H7 (cell line): Measurements from ENCODE around the gene RABGAP1L. TPM values are rescaled to one million over a fixed set of nuclear protein-coding genes. Genes with fewer than 3 reads are reported as not detected.
A peak's percentile ranks its signal among the peaks of the same experiment; 100 is the strongest.

Source experiments
- DNase-seq: peaks from one replicate; pipeline ENCODE4 v3.0.0; 2012
- H3K27me3 ChIP-seq: 2 replicates; pipeline ENCODE4 v1.6.0; 2011; ENCODE audit warnings: mild to moderate bottlenecking, low read length; ENCODE audit not compliant: control insufficient read depth, insufficient read depth
- H3K36me3 ChIP-seq: replicated peaks from 2 replicates; pipeline ENCODE4 v1.5.1; 2011; ENCODE audit warnings: low read length; ENCODE audit not compliant: control insufficient read depth, insufficient read depth
- H3K4me3 ChIP-seq: 2 replicates; pipeline ENCODE4 v1.5.1; 2011; ENCODE audit warnings: low read depth, mild to moderate bottlenecking, control low read depth, low read length, moderate library complexity; ENCODE audit not compliant: insufficient read depth
- total RNA-seq: library from RNA; depleted of rRNA; stranded (reverse); fragments of >200 nt; shearing (Covaris generic); gene quantifications from 2 replicates; pipeline ENCODE4 v1.2.3, GENCODE V29; 2014

RABGAP1L gene
- total RNA-seq, 1 experiment from 2014 or later, result 31.9 TPM

DNA sequence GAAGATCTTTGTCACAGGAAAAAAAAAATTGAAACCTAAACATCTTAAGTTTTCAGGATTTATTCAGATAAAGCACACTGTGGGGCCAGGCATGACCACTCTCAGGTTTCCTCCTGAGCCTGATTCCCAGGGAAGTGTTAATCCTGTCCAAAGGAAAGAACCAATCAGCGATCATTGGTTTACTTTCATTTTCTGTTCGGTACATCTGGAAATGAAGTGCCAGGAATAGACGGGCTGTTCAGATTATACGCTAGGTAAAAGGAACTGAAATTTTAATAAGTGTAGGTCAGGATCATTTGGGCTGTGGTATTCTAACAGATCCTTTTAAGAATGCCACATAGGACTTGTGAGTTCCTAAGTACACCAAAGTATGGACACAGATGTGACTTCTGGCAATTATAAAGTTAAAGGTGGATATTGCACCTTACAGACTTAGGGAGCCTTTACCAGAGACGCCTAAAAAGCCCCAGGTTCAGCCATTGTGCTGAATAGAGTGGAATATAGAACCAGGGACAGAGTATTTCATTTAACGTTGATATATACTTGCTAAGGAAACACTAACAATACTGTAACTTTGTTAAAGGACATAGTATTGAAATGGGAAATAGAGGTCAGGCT is 831.2 kb downstream of the RABGAP1L start:
- peaks cover 13% of the 10 kb centered on the region for H3K36me3 ChIP-seq
- no peaks in the 10 kb centered on the region for H3K27me3 ChIP-seq
- DNase-seq, result no peak
- no peak overlapping the region for H3K4me3 ChIP-seq

DNA sequence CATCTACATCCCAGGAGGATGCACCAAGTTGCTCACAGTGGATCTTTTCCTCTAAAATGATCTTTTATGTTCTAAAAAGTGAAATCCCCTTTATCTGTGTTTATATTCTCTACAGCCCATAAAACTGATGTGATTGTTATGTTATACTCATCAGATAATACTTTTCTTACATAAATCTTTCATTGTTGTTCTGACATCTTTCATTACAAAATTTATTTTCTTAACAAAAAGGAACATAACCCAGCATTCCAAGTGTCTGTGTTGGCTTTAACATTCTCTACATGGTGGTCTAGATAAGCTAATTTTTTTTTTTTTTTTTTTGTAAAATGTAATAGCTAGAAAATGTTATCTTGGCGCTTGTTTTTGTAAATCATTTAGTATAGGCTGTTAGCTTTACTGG is 832.2 kb downstream of the RABGAP1L start:
- Histone ChIP-seq H3K27me3 (no peaks in the 10 kb centered on the region), H3K4me3 (no peak overlapping the region), H3K36me3 (peaks cover 13% of the 10 kb centered on the region)
- no peak for DNase-seq

DNA sequence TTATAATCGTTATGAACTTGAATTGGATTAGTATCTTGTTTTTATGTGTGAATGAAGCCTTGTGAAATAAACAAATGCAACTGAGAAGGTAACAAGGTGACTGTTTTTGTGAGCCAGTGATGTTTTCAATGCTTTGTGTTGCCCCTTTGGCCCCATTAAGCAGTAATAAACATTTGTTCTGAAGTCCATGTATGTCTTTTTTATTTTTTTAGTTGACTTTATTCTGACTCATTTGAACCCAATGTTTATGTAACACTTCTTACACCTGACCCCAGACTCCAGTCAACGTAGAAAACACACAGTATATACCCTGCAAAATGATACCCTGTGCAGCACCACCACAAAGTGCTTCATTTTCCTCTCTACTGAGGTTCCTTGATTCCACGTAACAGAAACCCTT is 835.8 kb downstream of the RABGAP1L start:
- H3K36me3 ChIP-seq, result peaks cover 2% of the 10 kb centered on the region
- no peak for DNase-seq
- H3K4me3 ChIP-seq, result no peak overlapping the region
- H3K27me3 ChIP-seq, result no peaks in the 10 kb centered on the region

DNA sequence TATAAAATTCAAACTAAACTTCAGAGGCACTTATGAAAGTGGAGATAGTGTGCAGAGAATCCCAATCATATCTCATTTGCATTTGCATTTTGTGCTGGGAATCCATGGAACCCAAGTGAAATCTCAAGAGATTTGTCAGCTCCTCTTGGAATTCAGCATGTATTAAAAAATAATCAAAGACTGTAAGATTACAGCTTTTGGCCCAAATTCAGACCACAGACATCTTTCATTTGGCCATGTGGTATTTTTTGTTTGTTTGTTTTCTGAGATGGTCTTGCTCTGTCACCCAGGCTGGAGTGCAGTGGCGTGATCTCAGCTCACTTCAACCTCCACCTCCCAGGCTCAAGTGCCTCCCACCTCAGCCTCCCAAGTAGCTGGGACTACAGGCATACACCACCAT is 836.6 kb downstream of the RABGAP1L start:
- no peaks in the 10 kb centered on the region; the same call in none of the 2 replicates for H3K36me3 ChIP-seq
- no peak for DNase-seq
- no peaks in the 10 kb centered on the region for H3K27me3 ChIP-seq
- no peak overlapping the region for H3K4me3 ChIP-seq

DNA sequence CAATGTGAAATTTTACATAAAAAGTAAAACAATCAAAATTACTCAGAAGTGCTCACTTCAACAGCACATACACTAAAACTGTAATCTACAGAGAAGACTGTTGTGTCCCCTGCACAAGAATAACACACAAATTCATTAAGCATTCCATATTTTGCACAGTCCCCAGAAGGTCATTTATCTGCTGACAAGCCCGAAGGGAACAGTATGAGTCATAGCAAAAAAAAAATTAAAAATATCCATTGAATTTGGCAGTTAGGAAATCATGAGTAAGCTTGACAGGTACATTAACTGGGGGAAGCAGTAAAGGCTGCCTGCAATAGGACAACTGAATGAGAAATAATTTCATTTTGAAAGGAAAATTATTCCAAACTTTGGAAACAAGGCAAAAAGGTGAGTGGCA is 837.2 kb downstream of the RABGAP1L start:
- Histone ChIP-seq H3K4me3 (no peak overlapping the region), H3K36me3 (no peaks in the 10 kb centered on the region; the same call in 1 of the 2 replicates), H3K27me3 (no peaks in the 10 kb centered on the region)
- DNase-seq, result no peak

DNA sequence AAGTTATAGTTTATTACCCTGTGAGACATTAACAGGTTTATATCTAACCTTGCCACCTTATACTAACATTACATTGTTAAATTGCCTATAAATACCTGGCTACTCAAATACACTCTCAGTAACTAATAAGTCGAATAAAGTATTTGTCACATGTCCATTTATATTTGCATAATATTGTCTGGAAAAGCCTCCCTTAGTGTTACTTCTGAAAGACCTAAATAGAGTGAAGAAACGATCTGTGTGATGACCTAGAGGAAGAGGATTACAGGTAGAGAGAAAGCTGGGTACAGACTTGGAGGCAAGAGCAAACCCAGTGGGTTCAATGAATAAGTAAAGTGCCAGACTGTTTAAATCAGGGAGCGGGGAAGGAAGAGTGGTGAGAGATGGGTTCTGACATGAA is 837.7 kb downstream of the RABGAP1L start:
- no peaks in the 10 kb centered on the region for H3K27me3 ChIP-seq
- DNase-seq, result no peak
- no peaks in the 10 kb centered on the region; the same call in 1 of the 2 replicates for H3K36me3 ChIP-seq
- no peak overlapping the region for H3K4me3 ChIP-seq

DNA sequence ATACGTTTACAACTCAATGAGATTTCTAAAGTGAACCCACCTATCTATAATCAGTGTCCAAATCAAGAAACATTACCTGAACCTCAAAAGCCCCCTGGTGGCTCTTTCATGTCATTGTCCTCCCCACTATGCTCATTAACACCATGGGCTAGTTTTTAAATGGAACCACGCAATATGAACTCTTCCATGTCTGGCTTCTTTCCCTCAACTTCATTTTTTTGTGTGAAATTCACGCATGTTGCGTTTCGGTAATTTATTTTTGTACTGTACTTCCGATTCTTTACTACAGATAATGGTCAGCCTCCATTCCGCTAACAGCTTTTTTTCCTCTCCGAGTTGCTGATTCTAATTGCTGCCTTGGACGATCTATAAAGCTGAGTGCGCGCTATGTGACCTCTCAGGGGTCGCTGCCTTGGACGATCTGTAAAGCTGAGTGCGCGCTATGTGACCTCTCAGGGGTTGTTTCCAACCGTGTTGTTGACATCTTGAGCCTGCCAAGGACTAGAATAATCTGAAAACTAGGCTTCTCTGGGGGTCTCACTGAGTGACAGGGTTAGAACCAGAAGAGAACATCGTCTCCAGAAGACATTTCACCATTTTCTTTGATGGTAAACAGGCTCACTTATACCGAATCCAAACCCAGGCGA is 839.4 kb downstream of the RABGAP1L start:
- peak; percentile 56 for DNase-seq
- no peaks in the 10 kb centered on the region for H3K36me3 ChIP-seq
- peak overlapping the region; percentile 99 for H3K4me3 ChIP-seq
- H3K27me3 ChIP-seq, result no peaks in the 10 kb centered on the region

DNA sequence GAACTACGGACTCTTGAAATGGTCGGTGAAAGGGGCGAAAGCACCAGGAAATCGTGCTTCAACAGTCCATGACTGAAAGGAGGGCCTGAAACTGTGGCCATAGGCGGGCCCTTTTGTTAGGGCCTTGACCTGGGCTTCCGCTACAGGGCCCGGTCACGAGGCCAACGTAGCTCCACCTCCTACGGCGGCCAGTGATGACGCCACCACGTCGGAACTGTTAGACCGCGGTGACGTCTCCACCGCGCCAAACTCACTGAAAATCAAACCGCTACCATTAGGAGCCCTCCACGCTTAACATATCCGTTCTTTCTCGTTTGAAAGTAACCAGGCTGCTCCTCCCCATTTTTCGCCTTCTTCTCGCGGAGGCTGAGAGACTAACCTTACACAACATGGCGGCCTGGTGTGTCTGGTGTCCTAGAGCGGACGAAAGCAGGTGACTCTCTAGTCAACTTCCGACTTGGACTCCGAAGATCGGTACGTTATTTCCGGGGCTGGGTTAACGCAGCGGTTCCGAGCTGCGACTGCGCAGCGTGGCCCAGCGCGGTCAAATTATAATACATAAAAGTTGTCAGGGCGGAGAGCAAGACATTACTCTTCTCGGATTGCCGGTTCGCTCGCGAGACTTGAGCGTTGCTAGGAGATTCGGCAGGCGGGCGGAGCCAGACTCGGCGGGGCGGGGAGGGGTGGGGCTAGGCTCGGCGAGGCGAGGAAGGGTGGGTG is 840.1 kb downstream of the RABGAP1L start:
- DNase-seq, result peak; percentile 94
- Histone ChIP-seq H3K4me3 (peak overlapping the region; percentile 99), H3K36me3 (no peaks in the 10 kb centered on the region), H3K27me3 (no peaks in the 10 kb centered on the region)

DNA sequence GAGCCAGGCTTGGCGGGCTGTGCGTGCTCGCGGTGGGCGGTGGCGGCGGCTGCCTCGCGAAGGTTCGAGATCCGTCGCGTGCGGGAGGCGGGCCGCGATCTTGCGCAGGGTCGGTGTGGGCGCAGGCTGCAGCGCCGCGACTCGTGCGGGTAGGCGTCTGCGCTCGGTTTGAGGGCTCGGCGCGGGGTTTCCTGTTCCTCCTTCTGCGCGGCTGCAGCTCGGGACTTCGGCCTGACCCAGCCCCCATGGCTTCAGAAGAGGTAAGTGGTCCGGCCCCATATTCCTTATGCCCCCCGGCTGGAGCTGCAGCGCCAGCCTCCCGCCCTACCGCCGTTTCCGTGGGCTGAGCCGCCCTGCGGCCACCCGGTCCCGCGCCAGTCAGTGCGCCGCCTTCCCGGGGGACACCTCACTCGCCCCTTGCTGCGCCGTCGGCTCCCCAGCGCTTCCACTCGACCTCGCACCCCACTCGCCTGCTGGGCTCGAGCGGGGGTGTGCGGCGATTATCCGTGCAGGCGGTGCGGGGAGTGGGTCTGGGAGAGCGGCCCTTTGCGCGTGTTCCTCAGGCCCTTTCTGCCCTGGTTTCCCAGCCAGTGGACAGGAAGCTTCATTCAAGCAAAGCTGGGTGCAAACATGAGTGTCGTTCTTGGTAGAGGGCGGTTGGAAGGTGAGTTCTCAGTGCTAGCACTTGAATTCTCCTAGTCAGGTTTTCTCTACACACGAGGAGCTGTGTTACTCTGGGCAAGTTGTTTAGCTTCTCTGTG is 840.8 kb downstream of the RABGAP1L start, which contains the start of gene CACYBP:
Gene CACYBP (plus strand): TSS at position 12 of the 761 bp plus-strand sequence. CDS start 234 bp downstream, at position 246.
- DNase-seq, result no peak
- Histone ChIP-seq H3K36me3 (peaks cover 2% of the 10 kb centered on the region; the same call in 1 of the 2 replicates), H3K4me3 (peak within 1 kb of the TSS; percentile 99), H3K27me3 (no peaks in the 10 kb centered on the region)

DNA sequence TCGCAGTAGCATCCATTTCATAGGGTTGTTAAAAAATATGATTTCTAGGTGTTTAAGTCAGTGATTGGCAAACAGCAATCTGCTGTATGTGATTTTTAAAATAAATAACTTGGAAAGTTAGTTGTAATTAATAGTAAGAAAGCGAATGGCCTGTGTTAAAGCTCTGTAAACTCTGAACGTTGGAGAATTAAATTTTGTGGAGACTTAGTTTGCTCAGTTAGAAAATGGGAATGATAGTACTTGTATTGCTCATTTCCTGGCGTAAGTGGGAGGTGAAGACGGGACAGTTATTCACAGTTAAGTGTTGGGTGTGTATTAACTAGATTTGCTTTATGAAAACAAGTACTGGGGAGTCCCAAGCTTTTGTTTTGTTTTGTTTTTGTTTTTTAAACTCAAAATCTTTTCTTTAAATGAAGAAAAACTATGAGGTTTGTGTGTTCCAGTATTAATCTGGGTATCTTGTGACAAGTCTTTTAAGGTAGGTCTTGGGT is 841.4 kb downstream of the RABGAP1L start:
- no peaks in the 10 kb centered on the region for H3K27me3 ChIP-seq
- no peak for DNase-seq
- H3K36me3 ChIP-seq, result peaks cover 4% of the 10 kb centered on the region; the same call in 1 of the 2 replicates
- peak overlapping the region; percentile 99 for H3K4me3 ChIP-seq

DNA sequence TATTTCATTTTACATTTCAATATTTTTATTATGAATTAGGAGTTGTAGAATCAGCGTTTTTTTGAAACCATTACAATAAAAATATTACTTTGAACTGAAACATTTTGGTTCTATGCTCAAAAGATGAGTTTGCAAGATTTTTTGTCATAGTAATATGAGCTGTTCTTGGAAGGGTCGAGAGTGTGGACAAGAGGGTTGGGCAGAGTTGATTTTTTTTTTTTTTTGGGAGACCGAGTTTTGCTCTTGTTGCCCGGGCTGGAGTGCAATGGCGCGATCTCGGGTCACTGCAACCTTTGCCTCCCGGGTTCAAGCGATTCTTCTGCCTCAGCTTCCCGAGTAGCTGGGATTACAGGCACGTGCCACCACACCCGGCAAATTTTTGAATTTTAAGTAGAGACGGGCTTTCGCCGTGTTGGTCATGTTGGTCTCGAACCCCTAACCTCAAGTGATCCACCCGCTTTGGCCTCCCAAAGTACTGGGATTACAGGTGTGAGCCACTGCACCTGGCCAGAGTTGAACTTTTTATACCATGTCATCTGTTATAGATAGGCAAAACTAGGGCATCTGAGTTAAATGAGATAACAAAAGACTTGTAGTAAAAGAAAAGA is 843.7 kb downstream of the RABGAP1L start:
- peaks cover 13% of the 10 kb centered on the region for H3K36me3 ChIP-seq
- H3K4me3 ChIP-seq, result no peak overlapping the region
- H3K27me3 ChIP-seq, result no peaks in the 10 kb centered on the region
- DNase-seq, result no peak

DNA sequence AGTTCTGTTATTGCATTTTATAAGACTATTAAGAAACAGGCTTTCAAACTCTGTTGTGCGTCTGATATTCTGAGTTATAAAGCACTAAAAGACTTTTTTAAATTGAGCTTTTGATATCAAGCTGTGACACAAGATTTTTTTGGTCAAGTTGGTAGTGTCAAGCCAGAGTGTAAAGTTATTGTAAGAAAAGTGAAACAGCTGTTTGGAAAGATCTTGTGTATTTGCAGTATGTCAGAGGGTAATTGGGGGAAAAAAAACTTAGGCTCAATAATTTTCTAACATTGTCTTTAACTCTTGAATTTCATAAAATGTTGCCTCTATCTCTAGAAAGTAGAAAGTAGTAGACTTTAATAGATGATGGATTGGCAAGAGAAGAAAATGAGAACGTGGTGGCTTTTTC is 844.2 kb downstream of the RABGAP1L start:
- H3K4me3 ChIP-seq, result no peak overlapping the region

DNA sequence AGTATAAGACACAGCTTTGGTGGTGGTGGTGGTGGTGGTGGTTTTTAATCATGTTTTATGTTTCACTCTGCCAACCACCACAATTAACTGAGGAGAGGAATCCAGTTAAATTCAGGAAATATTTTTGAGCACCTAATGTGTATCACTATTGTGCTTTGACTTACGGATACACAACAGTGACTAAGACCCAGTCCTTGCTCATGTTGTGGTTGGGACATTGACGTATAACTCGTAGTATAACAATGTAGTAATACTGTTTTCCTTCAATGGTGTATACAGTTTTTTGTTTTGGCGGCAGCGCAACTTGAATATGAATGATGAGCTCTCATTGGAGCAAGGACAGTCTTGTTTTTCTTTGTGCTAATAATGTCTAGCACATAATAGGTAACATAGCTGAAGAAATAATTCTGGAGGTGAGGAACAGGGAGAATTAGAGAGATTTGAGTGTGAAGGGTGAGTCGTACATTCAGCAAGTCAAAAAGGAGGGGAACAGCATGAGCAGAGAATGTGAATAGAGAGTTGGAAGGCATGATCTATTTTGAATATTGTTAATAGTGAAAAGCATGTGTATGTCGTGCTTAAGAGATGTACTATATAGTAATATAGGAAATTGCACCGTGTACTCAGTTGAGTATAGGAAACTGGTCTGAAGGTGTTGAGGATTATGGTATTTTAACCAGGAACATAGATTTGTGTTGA is 845.9 kb downstream of the RABGAP1L start:
- Histone ChIP-seq H3K27me3 (no peaks in the 10 kb centered on the region), H3K36me3 (peaks cover 16% of the 10 kb centered on the region), H3K4me3 (no peak overlapping the region)
- no peak for DNase-seq

More for the DNA sequence above, 844.2 kb downstream of the RABGAP1L start:
- Histone ChIP-seq H3K27me3 (no peaks in the 10 kb centered on the region), H3K36me3 (peaks cover 16% of the 10 kb centered on the region)
- no peak for DNase-seq
